ENCODE measurements around the gene LILRB2.
"Not testable (repeated sequence)": the region's sequence is repeated elsewhere in the genome, so short reads cannot be mapped to it uniquely, and the experiment has no call there.

The LILRB2 gene

DNA sequence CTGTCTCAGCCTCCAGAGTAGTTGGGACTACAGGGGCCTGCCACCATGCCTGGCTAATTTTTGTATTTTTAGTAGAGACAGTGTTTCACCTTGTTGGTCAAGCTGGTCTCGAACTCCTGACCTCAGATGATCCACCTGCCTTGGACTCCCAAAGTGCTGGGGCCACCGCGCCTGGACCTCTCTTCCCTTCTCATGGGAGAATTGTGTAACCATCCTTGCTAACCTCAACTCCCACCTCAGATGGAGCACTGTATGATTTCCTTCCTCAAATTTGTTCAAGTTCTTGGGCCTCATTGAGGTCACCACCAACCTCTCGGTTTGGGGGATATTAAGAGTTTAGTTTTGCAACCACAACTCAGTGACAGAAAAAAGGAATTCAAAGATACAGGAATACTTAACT, 21.3 kb upstream of the LILRB2 start:
- no peak for DNase-seq (ENCODE audit: low read depth)

DNA sequence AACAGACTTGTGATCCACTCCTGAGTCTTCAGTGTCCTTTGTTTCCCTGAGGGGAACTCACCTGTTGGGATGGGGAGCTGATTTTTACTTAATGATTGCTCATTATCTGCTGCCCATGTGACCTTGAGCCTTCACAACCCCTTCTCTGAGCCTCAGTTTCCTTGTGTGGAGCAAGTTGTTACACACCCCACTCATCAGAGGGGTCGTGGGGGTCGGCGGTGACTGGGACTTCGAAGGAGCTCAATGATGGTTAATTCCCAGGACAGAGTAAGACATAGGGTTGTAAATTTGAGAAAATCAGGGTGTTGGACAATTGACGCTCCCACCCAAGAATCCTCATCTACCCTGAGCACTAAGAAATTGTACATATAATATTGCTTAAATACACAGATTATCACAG, 18.6 kb upstream of the LILRB2 start:
- DNase-seq (ENCODE audit: low read depth) = no peak

DNA sequence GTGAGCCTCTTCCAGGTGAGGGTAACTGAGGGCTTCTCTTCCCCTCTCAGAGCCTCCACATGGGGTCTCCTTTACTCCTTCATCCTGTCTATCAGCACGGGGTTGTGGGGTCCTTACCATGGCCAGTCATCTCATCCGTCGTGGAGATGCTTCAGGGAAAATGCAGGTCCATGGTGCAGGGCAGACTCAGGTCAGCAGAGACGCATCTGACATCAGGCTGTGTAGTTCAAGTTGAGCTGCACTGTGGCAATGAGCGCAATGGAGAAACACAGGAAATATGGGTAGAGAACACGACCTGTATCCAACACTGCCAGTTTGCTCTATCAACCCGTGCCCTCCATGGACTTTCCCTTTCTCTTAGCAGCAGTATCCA, 18.2 kb upstream of the LILRB2 start:
- DNase-seq (ENCODE audit: low read depth) = no peak

DNA sequence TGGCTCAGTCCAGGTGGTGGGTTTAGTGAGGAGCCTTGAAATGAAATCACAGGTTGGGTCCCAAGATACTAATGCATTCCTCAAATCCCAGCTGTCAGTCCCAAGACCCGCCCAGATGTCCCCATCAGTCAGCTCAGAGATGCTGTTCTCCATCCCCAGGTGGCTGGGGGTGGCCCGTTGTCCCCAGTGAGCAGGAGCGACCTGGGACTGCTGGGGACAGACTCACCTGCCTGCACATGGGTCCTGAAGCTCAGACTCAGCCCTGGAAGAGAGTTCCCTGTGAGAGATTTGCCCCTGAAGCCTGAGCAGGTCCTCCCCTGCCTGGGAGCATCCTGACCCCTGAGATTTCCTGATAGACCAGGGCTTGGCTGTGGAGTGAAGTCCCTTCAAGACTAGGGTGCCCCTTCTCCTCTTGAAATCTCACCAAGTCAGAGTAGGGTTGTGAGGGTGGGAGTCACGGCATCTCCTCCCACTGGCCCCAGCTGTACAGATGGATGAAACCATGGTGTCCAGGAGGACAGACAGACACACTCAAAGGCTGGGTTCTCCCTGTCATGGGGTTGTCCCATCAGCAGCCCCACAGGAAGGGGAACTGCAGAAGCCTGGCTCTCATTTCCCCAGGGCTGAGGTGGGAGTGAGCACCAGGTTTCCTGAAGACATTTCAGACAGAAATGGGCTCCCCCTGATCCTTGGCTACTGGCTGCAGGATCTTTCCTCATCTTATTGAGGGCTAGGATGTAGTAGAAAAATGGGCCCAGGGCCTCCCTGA, 17.6 kb upstream of the LILRB2 start:
- DNase-seq (ENCODE audit: low read depth) = no peak

DNA sequence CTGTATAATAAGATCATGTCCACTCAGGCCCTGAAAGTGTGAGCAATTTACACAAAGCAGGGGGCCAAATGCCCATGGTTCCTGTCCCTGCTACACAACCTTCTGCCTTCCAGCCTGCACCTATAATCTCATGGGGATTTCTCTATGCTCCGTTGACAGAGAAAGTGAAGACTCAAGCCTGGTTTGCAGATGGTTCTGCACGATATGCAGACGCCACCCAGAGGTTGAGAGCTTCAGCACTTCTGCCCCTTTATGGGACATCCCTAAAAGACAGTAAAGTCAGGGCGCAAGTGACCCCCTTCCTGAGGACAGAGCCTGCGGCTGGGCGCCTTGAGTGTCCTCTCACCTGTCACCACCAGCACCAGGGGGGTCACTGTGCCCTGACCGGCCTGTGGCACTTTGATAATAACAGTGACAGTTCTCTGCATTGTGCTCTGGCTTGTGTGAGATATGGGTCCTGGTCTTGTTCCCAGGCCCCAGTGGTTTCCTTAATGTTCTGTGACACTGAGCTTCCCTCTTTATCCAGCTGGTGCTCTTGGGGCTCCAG, 16.9 kb upstream of the LILRB2 start:
- peak; percentile 5 for DNase-seq (ENCODE audit: low read depth)

DNA sequence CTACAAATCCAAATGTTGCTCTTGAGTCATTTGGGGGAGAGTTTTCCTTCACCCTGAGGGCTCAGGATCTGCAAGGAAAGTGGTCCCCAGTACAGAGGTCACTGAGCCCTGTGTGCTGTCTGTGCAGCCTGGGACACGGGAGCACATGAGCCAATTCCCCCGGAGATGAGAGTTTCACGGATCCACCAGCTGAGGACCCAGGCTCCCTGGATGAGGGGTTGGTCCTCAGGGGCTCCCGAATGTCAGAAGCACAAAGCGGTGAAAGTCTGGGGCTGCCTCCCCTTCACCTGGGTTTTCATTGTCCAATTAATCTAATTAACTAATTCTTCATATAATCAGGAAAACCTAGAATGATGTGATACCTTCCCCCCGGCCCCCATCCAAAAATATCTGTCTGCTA, 13.6 kb upstream of the LILRB2 start:
- DNase-seq (ENCODE audit: low read depth) = no peak

DNA sequence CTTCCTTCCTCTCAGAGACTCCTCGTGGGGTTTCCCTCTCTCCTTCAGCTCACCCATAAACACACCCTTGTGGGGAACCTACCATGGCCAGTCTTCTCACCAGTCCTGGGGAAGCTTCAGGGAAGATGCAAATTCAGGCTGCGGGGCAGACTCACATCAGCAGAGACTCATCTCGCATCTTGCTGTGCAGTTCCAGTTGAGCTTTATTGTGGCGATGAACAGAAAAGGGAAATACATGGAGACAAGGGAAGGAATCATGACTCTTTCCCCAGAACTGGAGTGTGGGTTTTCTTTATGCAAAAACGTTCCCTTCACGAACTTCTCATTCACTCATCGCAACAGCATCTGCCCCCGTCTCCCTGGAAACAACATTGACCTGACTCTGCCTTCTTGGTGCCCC, 8.2 kb upstream of the LILRB2 start:
- DNase-seq (ENCODE audit: low read depth) = not testable (repeated sequence)

DNA sequence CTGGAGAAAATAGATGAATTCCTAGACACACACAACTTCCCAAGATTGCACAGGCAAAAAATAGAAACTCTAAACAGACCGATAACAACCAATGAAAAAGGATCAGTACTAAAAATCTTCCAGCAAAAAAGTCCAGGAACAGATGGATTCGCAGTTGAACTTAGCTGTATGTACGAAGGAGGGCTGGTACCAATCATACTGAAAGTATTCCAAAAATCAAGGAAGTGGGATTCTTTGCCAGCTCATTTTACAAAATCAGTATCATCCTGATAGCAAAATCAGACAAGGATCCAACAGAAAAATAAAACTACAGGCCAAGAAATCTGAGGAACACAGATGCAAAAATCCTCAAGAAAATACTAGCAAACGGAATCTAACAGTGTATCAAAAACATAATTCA, 6.5 kb upstream of the LILRB2 start:
- DNase-seq (ENCODE audit: low read depth) = peak; percentile 9

DNA sequence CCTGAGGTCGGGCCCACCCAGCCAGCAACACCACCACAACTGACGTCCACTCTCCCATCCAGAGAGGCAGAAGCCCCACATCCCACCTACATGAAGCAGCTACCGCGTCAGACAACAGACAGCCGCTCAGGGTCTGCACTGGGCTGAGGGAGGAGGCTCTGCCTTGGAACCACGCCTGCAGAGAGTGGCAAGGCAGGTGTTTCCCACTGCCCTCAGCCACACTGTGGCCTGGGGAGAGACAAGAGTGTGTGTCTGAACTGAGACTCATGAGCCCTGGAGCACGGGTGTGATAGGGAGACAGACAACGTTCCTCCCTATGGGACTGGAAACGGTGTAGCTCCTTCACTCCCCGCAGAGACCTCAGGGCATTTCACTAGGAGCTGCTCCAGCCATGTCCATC, 5.4 kb upstream of the LILRB2 start:
- DNase-seq (ENCODE audit: low read depth) = not testable (repeated sequence)

DNA sequence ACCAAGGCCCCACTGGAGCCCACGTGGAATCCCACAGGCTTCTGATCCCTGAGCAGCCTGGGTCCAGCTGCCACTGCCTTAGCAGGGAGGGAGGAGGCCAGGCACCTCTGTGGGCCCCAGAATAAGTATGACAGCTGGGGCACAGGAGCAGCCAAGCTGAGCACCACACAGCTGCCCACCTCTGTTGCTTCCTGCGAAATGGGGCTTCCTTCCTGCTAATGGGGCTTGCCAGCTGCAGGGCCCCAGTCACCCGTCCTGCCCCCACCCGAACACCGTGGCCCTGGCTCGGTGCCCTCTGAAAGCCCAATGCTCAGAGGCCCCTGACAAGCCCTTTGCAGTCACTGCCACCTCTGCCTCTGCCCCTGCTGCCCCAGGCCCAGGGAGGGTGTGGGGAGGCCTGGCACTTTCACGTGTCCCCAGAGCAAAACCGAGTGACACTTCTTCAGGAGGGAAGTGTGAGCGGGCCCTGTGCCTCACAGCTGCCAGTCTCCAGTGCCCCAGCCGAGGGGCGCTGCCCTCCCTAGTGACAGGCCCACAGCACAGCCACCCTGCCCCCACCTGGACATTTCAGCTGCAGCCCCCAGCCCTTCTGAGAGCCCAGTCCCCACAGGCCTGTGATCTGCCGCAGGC, 4.6 kb upstream of the LILRB2 start:
- not testable (repeated sequence) for DNase-seq (ENCODE audit: low read depth)

DNA sequence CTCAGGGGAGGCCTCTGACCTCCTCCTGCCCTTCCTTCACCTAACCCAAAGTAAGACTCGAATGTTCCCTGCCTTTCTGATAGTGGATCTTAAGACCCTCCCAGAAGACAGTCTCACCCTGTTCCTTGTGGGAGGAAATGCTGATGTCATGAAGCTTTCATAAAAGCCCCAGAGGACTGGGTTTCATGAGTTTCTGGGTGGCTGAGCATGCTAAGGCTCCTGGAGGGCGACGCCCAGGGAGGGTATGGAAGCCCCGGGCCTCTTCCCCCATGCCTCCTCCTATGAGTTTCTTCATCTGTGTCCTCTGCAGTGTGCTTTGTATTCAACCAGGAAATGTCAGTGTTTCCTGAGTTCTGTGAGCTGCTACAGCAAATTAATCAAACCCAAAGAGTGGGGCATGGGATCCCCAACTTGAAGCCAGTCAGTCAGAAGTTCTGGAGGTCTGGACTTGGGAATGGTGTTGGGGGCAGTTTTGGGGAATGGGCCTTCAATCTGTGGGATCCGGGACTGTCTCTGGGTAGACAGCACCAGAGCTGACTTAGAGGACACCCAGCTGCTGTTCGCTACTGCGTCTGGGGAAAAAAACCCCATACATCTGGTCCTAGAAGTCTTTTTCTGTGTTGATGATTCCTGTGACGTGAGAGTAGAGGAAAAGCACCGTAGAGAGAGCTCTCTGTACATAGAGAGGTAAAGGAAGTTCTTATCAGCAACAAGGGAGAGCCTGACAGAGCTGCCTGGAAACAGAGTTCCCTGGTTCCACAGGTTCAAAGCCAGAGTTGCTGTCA, 2.0 kb upstream of the LILRB2 start:
- no peak for DNase-seq (ENCODE audit: low read depth)

DNA sequence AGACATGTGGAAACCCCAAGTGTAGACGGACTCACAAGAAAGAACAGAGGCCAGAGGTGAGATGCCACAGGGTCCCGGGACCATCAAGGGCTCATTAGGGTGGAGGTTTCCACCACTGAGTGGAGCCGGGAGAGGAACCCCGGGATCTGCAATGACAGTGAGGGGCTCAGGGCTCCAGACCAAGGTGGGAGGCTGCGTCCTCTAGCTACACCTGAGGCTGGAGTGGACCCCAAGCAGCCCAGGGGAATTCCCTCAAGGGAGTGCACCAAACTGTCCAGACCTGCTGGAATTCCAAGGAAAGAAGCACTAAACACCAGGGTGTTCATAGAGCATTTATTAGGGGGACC, 792 bp upstream of the LILRB2 start:
- not testable (repeated sequence) for DNase-seq (ENCODE audit: low read depth)

DNA sequence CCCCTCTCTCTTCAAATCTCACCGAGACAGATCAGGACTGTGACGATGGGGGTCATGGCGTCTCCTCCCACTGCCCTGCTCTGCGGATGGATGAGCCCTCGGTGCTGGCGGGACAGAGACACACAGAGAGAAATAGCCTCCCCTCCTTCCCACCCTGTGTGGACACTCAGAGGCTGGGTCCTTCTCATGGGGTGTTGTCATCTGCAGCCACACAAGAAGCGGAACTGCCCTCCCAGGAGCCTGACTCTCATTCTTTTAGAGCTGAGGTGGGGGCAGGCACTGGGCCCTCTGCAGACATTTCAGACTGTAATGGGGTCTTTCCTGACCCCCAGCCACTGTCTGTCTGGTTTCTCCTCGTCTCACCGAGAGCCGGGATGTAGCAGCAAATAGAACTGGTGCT, 469 bp downstream of the LILRB2 start:
- DNase-seq (ENCODE audit: low read depth) = not testable (repeated sequence)

DNA sequence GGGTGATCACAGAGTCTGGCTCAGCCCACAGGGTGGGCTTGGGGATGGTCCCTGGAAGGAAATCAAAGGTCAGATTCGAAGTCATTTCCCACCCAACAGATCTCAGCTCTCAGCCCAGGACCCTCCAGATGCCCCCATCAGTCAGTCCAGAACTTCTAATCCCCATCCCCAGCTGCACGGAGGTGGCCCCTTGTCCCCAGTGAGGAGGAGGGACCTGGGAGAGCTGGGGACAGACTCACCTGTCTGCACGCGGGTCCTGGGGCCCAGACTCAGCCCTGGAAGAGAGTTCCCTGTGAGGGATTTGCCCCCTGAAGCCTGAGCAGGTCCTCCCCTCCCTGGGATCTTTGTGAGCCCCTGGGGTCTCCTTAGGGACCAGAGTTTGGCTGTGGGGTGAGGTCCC, 885 bp downstream of the LILRB2 start:
- not testable (repeated sequence) for DNase-seq (ENCODE audit: low read depth)

DNA sequence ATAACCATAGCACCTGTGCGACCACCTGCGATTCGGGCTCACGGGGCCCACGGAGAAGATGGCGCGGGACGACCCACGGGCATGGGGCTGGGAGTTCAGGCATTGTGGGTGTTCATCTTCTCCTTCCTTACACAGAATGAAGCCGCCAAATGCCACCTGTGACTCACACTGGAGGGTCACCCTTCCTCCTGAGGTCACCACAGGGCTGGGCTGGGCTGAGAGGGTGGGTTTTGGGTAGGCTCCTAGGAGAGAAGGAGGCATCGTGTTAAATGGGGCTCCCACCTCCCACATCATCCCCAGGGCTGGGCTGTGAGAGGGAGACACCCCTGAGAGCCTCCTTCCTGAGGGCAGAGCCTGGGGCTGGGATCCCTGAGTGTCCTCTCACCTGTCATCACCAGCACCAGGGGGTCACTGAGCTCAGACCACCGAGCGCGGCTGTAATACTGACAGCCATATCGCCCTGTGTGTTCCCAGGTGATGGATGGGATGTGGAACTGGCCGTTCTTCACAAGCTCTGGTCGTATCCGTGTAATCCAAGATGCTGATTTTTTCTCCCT, 1.4 kb downstream of the LILRB2 start:
- DNase-seq (ENCODE audit: low read depth) = no peak

DNA sequence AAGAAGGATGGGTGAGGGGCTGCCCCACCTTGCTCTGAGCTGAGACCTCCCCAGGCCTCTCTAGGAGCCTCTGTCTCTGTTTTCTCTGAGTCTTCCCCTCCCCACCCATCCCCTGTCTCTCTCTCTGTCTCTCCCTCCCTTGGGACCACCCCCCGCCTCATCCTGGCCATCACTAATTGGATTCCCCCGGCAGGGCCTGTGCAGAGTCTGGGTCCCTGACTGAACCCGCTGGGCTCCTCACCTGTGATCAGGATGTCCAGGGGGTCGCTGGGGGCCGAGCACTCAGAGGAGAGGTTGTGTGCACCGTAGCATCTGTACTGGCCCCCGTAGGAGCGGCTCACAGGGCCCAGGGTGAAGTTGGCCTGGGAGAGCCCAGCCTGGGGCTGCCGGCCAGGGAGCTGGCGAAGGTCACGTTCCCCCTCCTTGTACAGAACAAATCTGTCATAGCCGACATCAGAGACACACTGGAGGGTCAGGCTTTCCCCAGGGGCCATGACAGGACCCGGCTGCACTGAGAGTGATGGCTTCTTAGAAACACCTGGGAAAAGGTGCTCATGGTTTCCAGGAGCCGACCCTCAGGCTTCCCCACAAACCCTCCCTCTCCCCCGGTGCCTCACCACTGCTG, 2.2 kb downstream of the LILRB2 start:
- not testable (repeated sequence) for DNase-seq (ENCODE audit: low read depth)

DNA sequence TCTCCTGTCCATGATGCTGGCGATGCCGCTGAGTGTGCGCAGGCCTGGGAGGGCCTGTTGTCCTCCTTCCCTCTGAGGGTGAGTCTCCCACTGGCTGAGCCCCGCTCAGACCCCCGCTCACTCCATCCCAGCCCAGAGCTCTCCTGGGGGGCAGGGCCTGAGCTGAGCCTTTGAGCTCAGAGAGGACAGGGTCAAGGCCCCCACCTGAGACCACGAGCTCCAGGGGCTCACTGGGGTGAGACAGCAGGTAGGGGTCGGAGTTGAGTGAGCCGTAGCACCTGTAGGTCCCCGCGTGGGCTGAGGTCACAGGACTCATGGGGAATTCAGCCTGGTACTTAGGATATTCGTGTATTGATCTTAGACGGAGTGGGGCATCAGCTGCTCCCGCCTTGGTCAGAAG, 2.9 kb downstream of the LILRB2 start:
- DNase-seq (ENCODE audit: low read depth) = not testable (repeated sequence)

DNA sequence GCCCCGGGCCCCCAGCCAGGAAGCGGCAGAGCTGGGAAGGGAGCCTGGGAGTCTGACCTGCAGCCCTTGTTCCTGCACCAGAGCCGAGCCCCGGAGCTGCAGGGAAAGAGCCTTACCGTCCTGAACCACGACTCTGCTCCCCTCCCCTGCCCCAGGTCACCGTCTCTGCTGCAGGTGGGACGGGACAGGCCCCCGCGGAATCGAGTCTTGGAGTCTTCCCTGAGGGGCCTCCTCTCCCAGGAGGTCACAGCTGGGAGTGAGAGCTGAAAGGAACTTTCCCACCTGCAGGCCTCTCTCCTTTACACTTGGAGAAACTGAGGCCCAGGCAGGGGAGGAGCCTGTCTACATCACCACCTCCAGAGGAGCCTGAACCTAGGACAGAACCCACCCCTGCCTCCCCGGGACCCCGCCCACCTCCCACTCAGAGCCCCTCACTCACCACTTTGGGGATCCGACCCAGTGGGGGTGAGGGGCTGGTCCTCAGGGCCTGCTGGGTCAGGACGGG, 3.7 kb downstream of the LILRB2 start:
- not testable (repeated sequence) for DNase-seq (ENCODE audit: low read depth)

DNA sequence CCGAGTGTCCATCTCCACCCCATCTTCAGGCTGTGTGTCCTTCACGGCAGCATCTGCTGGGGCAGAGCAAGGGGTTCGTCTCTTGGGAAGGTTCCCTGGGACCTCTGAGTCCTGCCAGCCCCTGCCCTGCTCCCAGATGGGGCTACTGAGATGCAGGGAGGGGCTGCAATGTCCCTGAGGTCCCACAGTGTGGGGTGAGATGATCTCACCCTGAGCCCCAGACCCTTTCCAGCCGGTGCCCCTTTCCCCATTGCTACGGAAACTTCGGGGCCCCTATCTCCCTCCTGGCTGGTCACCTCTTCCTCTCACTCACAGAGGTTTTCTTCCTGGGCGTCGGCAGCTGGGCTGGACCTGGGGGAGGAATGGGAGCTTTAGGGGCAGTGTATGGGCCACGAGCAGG, 5.0 kb downstream of the LILRB2 start:
- no peak for DNase-seq (ENCODE audit: low read depth)

DNA sequence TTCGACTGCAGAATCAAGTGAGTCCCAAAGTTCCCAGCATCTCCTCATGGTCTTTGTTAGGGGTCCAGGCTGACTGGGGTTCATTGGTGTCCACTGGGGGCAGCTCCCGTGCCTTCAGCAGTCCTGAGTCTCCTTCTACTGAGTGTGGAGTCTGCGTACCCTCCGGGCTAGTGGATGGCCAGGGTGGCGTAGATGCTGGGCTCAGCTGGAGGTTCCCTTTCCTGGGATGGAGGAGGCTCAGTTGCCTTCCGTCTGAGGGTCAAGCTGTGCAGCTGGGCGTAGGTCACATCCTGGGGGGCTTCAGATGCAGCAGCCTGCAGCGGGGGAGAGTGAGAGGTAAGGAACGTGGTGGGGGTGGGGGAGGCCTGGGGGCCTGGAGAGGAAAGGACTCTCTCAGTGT, 6.4 kb downstream of the LILRB2 start:
- not testable (repeated sequence) for DNase-seq (ENCODE audit: low read depth)

DNA sequence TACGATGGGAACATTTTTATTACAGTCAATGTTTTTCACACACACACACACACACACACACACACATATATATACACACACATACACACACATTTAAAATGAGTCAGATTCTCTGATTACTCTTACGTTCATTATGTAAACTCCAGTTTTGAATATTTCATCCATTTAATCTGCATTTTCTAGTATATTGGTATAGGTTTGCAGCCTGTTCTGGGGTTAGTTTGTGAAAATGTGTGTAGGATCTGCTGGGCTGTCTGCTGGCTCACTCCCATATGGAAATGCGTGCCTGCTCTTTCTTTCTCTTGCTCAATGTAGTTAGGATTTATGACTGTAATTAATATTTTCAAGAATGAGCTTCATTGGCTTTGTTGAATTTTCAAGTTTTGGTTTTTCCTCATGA, 7.1 kb downstream of the LILRB2 start:
- DNase-seq (ENCODE audit: low read depth) = no peak

DNA sequence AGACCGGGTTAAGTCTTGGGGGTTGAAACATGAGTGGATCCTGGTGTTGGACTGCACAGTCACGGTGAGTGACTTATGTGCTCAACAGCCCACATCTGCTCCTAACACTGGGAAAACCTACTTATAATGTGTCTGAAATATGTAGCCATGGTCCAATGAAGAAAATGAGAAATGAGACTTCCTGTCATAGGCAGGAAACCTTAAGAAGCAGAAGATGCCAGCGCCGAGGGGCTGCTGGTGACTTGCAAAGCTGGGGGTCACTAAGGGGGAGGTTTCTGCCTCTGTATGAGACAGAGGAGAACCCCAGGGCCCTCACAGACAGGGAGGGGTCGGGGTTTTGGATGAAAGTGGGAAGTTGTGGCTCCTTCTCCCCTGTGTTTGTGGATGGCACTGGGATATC, 8.7 kb downstream of the LILRB2 start:
- DNase-seq (ENCODE audit: low read depth) = not testable (repeated sequence)
